RWPE1 (cell line): ENCODE data around the gene ZNF831.

Source experiments
- CTCF ChIA-PET: fragments of 350-600 bp; sonication (Branson Sonifier 250); formaldehyde crosslinking; extraction: SDS; loops from one replicate; lab custom pipeline; 2021; lab: Yijun Ruan, JAX
- POLR2A ChIA-PET: fragments of 400-600 bp; formaldehyde crosslinking; extraction: SDS; loops from one replicate; lab custom pipeline; 2020; ENCODE audit warnings: antibody characterized with exemption; ENCODE audit not compliant: low non-redundant PET; lab: Yijun Ruan, JAX
- DNase-seq: peaks from one replicate; pipeline ENCODE4 v3.0.0; 2012; ENCODE audit warnings: low spot score
- H3K27ac ChIP-seq: fragments of 450-650 bp; 2 replicates; pipeline ENCODE4 v1.5.1; 2017
- CTCF ChIP-seq: fragments of 450-650 bp; conservative IDR thresholded peaks from 2 replicates; pipeline ENCODE4 v1.5.1; 2017; ENCODE audit warnings: low read depth, mild to moderate bottlenecking

Gene ZNF831

DNA sequence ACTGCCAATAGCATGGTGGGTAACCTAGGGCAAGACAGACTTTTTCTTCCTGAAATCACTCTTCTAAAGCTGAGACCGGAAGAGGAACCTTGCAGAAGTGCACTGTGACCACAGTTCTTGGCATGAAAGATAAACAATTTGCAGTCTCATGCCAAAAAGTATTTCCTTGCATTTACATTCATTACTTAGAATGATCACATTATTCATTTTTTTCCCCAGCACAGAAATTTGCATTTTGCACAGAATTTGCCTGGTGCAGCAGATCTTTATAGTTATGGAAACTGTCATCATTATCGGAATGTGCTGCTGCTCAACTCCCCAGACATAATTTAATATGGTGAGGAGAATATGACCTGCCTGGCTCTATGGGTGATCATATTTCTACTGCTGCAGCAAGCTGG, 94.6 kb downstream of the ZNF831 start:
- ChIA-PET POLR2A (no interaction called here), CTCF (interaction anchor here (0.7 to 1.5 kb wide), 2 partner anchors 214 to 238 kb away, joined by 3 read pairs; no protein-coding TSS in a partner anchor)
- TF ChIP-seq CTCF: no peak
- H3K27ac ChIP-seq: no peak overlapping the region
- DNase-seq: no peak

DNA sequence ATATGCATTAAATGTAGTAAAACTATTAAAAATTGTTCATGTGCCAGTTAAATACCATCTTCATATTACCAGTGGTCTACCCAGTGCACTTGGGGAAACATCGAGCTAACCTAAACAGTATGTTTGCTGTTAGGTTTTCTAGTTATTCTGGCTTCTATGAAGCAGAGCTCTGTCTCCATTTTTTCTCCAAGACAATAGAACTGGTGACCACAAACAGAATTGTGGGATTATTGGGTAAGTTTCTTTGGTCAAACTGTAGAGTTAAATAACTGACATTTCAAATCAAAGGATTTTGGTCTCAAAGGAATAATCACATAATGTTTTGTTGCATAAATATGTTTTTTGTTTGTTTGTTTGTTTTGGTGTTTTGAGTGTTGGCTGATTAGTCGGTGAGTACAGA, 96.3 kb downstream of the ZNF831 start:
- POLR2A ChIA-PET: no interaction called here
- H3K27ac ChIP-seq: no peak overlapping the region
- no peak for DNase-seq
- CTCF ChIA-PET: interaction anchor here (0.6 to 0.7 kb wide), 2 partner anchors 46 to 87 kb away, joined by 3 read pairs; no protein-coding TSS in a partner anchor
- no peak for TF ChIP-seq CTCF

DNA sequence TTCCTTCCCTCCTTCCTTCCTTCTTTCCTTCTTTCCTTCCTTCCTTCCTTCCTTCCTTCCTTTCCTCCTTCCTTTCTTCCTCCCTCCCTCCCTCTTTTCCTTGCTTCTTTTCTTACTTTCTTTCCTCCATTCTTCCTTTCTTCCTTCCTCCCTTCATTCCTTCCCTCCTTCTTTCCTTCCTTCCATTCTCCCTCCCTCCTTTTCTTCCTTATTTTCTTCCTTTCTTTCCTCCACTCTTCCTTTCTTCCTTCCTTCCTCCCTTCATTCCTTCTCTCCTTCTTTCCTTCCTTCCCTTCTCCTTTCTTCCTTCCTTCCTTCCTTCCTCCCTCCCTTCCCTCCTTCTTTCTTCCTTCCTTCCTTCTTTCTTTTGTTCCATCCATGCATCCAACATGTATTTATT, 101.7 kb downstream of the ZNF831 start:
- TF ChIP-seq CTCF: no peak
- no peak for DNase-seq
- CTCF ChIA-PET: interaction anchor here (0.6 to 1.6 kb wide), 4 partner anchors 10 to 464 kb away, joined by 3 to 7 read pairs (median 4); no protein-coding TSS in a partner anchor
- POLR2A ChIA-PET: no interaction called here
- no peak overlapping the region for H3K27ac ChIP-seq

DNA sequence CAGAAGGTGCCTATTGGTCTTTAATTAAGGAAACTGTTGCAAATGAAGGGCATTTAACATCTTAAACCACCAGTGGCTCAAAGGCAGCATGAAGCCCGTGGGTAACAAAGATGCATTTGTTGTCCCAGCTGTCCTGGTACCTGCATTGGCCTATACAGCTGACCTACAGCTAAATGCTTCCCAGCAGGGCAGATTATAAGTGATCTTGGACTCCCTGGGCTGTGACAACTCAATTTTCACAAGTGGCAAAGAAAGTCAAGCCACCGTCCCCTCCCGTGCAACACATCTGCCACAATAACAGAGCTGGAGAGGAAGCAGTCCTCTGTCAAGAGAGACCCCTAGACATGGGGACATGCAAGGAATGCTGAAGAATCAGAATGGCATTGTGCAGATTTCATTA, 105.2 kb downstream of the ZNF831 start:
- no peak overlapping the region for H3K27ac ChIP-seq
- ChIA-PET POLR2A (no interaction called here), CTCF (interaction anchor here (0.7 kb wide), 1 partner anchor 404 kb away, joined by 3 read pairs; no protein-coding TSS in a partner anchor)
- no peak for DNase-seq
- no peak for TF ChIP-seq CTCF

- no peak for TF ChIP-seq CTCF
- ChIA-PET CTCF (no interaction called here), POLR2A (no interaction called here)
- no peak overlapping the region for H3K27ac ChIP-seq
- DNase-seq: no peak
These were observed 105.9 kb downstream of the ZNF831 start for GRCh38 chr20:59269411-59270025.

GRCh38 chr20:59270380-59270779, 106.8 kb downstream of the ZNF831 start:
- no peak for DNase-seq
- H3K27ac ChIP-seq: no peak overlapping the region
- no peak for TF ChIP-seq CTCF
- CTCF ChIA-PET: interaction anchor here (0.6 kb wide), 1 partner anchor 822 kb away, joined by 3 read pairs; no protein-coding TSS in a partner anchor
- POLR2A ChIA-PET: interaction anchor here (0.9 kb wide), 1 partner anchor 14 kb away, joined by 3 read pairs; no protein-coding TSS in a partner anchor
